Measurements from ENCODE around the gene CCR4. TPM values are rescaled to one million over a fixed set of nuclear protein-coding genes. Genes with fewer than 3 reads are reported as not detected.

The CCR4 gene
- total and polyA plus RNA-seq, 2 of the 4 experiments (the other 2 are of a cell fraction): not detected

GRCh38 chr3:33001889-33002288, 50.4 kb downstream of the CCR4 start:
- no peaks in the 10 kb centered on the region for H4K20me1 ChIP-seq (ENCODE audit: insufficient read depth, low read length)
- no peak overlapping the region for H2AK9ac ChIP-seq (replicated peaks; ENCODE audit: low read depth, low read length, poor library complexity)
- no peak for ATAC-seq (ENCODE audit: low read depth)
- H3K4me2 ChIP-seq (ENCODE audit: low read depth, low read length): no peak overlapping the region
- no peak for TF ChIP-seq BHLHE40 (IDR thresholded peaks at IDR 0.05; ENCODE audit: low read depth, low read length)
- no peak for TF ChIP-seq CEBPB (IDR thresholded peaks at IDR 0.05; ENCODE audit: low read depth, low read length)
- TF ChIP-seq CTCF (conservative IDR thresholded peaks at IDR 0.05; ENCODE audit: low read depth, low read length): no peak
- TF ChIP-seq ELK1 (IDR thresholded peaks at IDR 0.05; ENCODE audit: borderline replicate concordance, low read depth, low read length): no peak
- no peak for TF ChIP-seq USF2 (IDR thresholded peaks at IDR 0.05; ENCODE audit: low read depth, low read length)
- TF ChIP-seq RCOR1 (IDR thresholded peaks at IDR 0.05; ENCODE audit: insufficient replicate concordance, low read length): no peak
- no peak for TF ChIP-seq MAFK (IDR thresholded peaks at IDR 0.05; ENCODE audit: low read depth, low read length)
- no peak for TF ChIP-seq SMC3 (IDR thresholded peaks at IDR 0.05; ENCODE audit: low read depth, low read length)
- TF ChIP-seq RFX5 (IDR thresholded peaks at IDR 0.05; ENCODE audit: low read depth, low read length): no peak
- TF ChIP-seq MXI1 (IDR thresholded peaks at IDR 0.05; ENCODE audit: borderline replicate concordance, low read depth, low read length): no peak
- TF ChIP-seq CHD1 (IDR thresholded peaks at IDR 0.05; ENCODE audit: low read depth, low read length): no peak
- no peak for TF ChIP-seq RAD21 (IDR thresholded peaks at IDR 0.05; ENCODE audit: low read length)
- no peak for TF ChIP-seq NFE2L2 (IDR thresholded peaks at IDR 0.05; ENCODE audit: low read depth, low read length)
- TF ChIP-seq FOS (IDR thresholded peaks at IDR 0.05; ENCODE audit: low read depth, low read length): no peak
- no peak for TF ChIP-seq MAZ (IDR thresholded peaks at IDR 0.05; ENCODE audit: borderline replicate concordance, low read depth, low read length)
- TF ChIP-seq POLR2A (IDR thresholded peaks at IDR 0.05; ENCODE audit: low read depth, low read length): no peak
- no peak overlapping the region for H3K4ac ChIP-seq (ENCODE audit: low read depth, low read length)
- ChIA-PET CTCF (interaction anchor here (0.6 kb wide), 1 partner anchor 531 kb away, joined by 5 read pairs; no protein-coding TSS in a partner anchor), POLR2A (ENCODE audit: unreplicated experiment) (no interaction called here)
- H3K14ac ChIP-seq (replicated peaks; ENCODE audit: low read depth, low read length): no peak overlapping the region
- no peak overlapping the region for H2AK5ac ChIP-seq (ENCODE audit: low read depth, low read length)
- H2BK120ac ChIP-seq (ENCODE audit: low read depth, low read length): no peak overlapping the region
- no peak overlapping the region for H2BK20ac ChIP-seq (ENCODE audit: low read depth, low read length)
- no peak overlapping the region for H3K4me3 ChIP-seq (ENCODE audit: insufficient read depth, low read depth, low read length)
- H3K9me3 ChIP-seq (ENCODE audit: control insufficient read depth, insufficient read depth, low read length): no peaks in the 10 kb centered on the region
- no peak for DNase-seq
- no peaks in the 10 kb centered on the region for H3K4me1 ChIP-seq (ENCODE audit: control insufficient read depth, insufficient read depth, low read length)
- WGBS, 2 experiments (ENCODE audit: extremely low coverage in 2 of 2, insufficient read length in 1 of 2): no CpG with 5 or more reads among the region's 2 CpGs
- no peak overlapping the region for H3K18ac ChIP-seq (ENCODE audit: low read depth, low read length)
- no peak overlapping the region for H3K27ac ChIP-seq (ENCODE audit: insufficient read depth, low read length)
- in situ Hi-C loops (cut with MboI; ENCODE audit: low sequenced_read_pairs): no loop called here
- no peaks in the 10 kb centered on the region; a peak in 1 of 4 replicates for H3K79me1 ChIP-seq (ENCODE audit: low read depth in 1 of 2, low read length in 2 of 2)
- no peak overlapping the region for H3K9ac ChIP-seq (ENCODE audit: low read depth, low read length)
- BruUV-seq (replicated peaks): no TSS peak
- no peak overlapping the region for H3K23ac ChIP-seq (ENCODE audit: low read depth, low read length)
- no peak overlapping the region for H2BK15ac ChIP-seq (ENCODE audit: low read depth, low read length)
- H3K9me1 ChIP-seq (ENCODE audit: insufficient read depth, low read length): no peaks in the 10 kb centered on the region; the same call in 1 of the 2 replicates
- dilution Hi-C loops (cut with HindIII; ENCODE audit: low sequenced_read_pairs, unreplicated experiment): no loop called here
- H2AFZ ChIP-seq (replicated peaks; ENCODE audit: low read length, poor library complexity): no peak overlapping the region
- H3K56ac ChIP-seq (ENCODE audit: extremely low read depth, insufficient read depth, low read length): no peak overlapping the region
- H2BK5ac ChIP-seq (ENCODE audit: low read depth, low read length, poor library complexity, severe bottlenecking): no peak overlapping the region
- H4K8ac ChIP-seq (ENCODE audit: low read depth in 2 of 2, low read length in 2 of 2): no peak overlapping the region
- peaks cover 17% of the 10 kb centered on the region for H3K36me3 ChIP-seq (ENCODE audit: control insufficient read depth, insufficient read depth, low read length)
- no peak overlapping the region for H4K91ac ChIP-seq (ENCODE audit: insufficient read depth, low read depth, low read length)
- intact Hi-C loops (cut with micrococcal nuclease): no loop called here
- H4K5ac ChIP-seq (ENCODE audit: low read depth, low read length): no peak overlapping the region
- H3K27me3 ChIP-seq (ENCODE audit: control insufficient read depth, insufficient read depth, low read length): no peaks in the 10 kb centered on the region
